GM12865 (cell line): ENCODE results near the gene CPNE4.

ENCODE experiments used
- DNase-seq: peaks from one replicate; pipeline ENCODE4 v3.0.0; 2010; ENCODE audit warnings: low read depth
- H3K4me3 ChIP-seq: 2 replicates; pipeline ENCODE4 v1.5.1; 2011; ENCODE audit warnings: mild to moderate bottlenecking, low read depth, low read length, control low read depth
- CTCF ChIP-seq: IDR thresholded peaks from 2 replicates; pipeline ENCODE4 v1.5.1; 2011; ENCODE audit warnings: low read length, control low read depth, low read depth, inconsistent platforms; ENCODE audit not compliant: insufficient read depth; ENCODE audit errors: missing control alignments

The CPNE4 gene

GRCh38 chr3:131883086-131883485 lies 151.7 kb downstream of the CPNE4 start:
- H3K4me3 ChIP-seq: no peak overlapping the region
- DNase-seq: no peak
- TF ChIP-seq CTCF: no peak

GRCh38 chr3:131881777-131882176 lies 153.0 kb downstream of the CPNE4 start:
- H3K4me3 ChIP-seq: no peak overlapping the region
- DNase-seq: no peak
- TF ChIP-seq CTCF: no peak

DNA sequence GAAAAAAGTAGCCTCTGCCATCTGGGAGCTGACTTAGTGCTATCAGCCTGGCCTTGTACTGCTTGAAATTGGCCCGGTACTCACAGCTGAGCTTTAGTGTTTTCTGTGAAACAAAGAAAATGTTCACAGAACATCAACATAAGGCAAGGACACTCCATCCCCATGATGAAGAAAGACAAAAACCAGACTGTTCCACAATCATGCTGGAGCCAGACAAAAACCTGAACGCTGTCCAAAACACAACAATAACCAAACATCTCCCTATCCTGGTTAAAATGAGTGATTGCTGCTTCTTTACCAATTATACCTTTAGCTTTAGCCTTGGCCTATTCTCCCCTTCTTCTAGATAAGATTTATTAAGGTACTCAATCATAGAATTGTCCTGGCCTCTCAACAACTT lies 153.9 kb downstream of the CPNE4 start:
- no peak for DNase-seq
- no peak overlapping the region for H3K4me3 ChIP-seq
- no peak for TF ChIP-seq CTCF

- H3K4me3 ChIP-seq: no peak overlapping the region
- no peak for TF ChIP-seq CTCF
- DNase-seq: no peak
These were observed 166.6 kb downstream of the CPNE4 start for GRCh38 chr3:131868203-131868602.

GRCh38 chr3:131856171-131856570 lies 178.6 kb downstream of the CPNE4 start:
- no peak for DNase-seq
- no peak overlapping the region for H3K4me3 ChIP-seq
- no peak for TF ChIP-seq CTCF

- TF ChIP-seq CTCF: no peak
- DNase-seq: no peak
- no peak overlapping the region for H3K4me3 ChIP-seq
These were observed 184.6 kb downstream of the CPNE4 start for GRCh38 chr3:131850223-131850622.

DNA sequence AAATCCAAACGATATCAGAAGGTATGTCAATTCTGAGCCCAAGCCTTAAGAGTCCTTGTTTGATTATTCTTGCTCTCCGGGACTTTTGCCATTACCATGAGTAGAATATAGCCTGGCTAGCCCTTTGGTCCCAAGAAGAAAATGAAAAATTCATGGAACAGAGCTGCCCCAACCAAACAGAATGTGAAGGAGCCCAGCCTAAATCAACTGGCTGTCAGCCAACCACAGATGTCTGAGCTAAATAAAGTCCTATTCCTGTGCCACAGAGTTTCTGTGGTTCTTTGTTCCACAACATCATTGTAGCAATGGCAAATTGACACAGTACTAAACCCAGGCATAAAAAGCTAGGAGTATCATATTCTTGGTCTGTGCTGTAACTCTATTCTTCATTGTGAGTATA lies 185.2 kb downstream of the CPNE4 start:
- TF ChIP-seq CTCF: no peak
- no peak for DNase-seq
- H3K4me3 ChIP-seq: no peak overlapping the region
